Transverse colon (tissue), 4 donors: ENCODE measurements around the gene TPH1.

ENCODE experiments used
- EP300 ChIP-seq: sonication (generic); formaldehyde crosslinking; IDR thresholded peaks from one replicate; pipeline ENCODE4 v1.6.1; 2017; ENCODE audit warnings: antibody characterized with exemption, low read depth
- POLR2A ChIP-seq: fragments of 450-650 bp; IDR thresholded peaks from one replicate; pipeline ENCODE4 v1.6.1; 2016; ENCODE audit warnings: antibody characterized with exemption, mild to moderate bottlenecking, moderate library complexity
- POLR2AphosphoS5 ChIP-seq, 3 donors: sonication (generic); formaldehyde crosslinking; IDR thresholded peaks; one replicate each; pipeline ENCODE4 v1.6.1; 2016; ENCODE audit warnings: antibody characterized with exemption in 3 of 3
- TF ChIP-seq, protein P1 (sequence below), 5 experiments: fragments of 200-600 bp in 3 of 5; fragments of 450-650 bp in 2 of 5; sonication (generic) in 3 of 5; IDR thresholded peaks; 1 replicate in 2 of 5; 2 replicates in 3 of 5; pipeline ENCODE4 v1.5.1; 2016 to 2017; ENCODE audit warnings: antibody characterized with exemption in 5 of 5, inconsistent platforms in 3 of 5, mild to moderate bottlenecking in 2 of 5, moderate library complexity in 1 of 5

- TF ChIP-seq POLR2A (no peak), POLR2AphosphoS5 (IDR thresholded peaks at IDR 0.05) (no peak), EP300 (no peak)
- TF ChIP-seq, protein P1, sequence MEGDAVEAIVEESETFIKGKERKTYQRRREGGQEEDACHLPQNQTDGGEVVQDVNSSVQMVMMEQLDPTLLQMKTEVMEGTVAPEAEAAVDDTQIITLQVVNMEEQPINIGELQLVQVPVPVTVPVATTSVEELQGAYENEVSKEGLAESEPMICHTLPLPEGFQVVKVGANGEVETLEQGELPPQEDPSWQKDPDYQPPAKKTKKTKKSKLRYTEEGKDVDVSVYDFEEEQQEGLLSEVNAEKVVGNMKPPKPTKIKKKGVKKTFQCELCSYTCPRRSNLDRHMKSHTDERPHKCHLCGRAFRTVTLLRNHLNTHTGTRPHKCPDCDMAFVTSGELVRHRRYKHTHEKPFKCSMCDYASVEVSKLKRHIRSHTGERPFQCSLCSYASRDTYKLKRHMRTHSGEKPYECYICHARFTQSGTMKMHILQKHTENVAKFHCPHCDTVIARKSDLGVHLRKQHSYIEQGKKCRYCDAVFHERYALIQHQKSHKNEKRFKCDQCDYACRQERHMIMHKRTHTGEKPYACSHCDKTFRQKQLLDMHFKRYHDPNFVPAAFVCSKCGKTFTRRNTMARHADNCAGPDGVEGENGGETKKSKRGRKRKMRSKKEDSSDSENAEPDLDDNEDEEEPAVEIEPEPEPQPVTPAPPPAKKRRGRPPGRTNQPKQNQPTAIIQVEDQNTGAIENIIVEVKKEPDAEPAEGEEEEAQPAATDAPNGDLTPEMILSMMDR (IDR thresholded peaks at IDR 0.05), result no peak
These were observed 18.6 kb downstream of the TPH1 start for GRCh38 chr11:18027475-18027874.
